Measurements from ENCODE around the gene TBC1D14. TPM values are rescaled to one million over a fixed set of nuclear protein-coding genes. Genes with fewer than 3 reads are reported as not detected.

The TBC1D14 gene
- polyA plus RNA-seq, 3 donors = 36.3 to 44.7 (median 39.3) TPM

GRCh38 chr4:7048642-7049041 is 139.0 kb downstream of the TBC1D14 start:
- no peaks in the 10 kb centered on the region for H3K9me3 Mint-ChIP-seq
- peaks cover 63% of the 10 kb centered on the region for H3K4me1 Mint-ChIP-seq
- H3K27ac ChIP-seq (ENCODE audit: low read depth in 1 of 2, low read length in 2 of 2) = no peak overlapping the region
- no peaks in the 10 kb centered on the region for H3K9me3 ChIP-seq (replicated peaks in 1 of 2; ENCODE audit: control insufficient read depth in 1 of 2, insufficient read depth in 1 of 2, low read length in 2 of 2)
- intact Hi-C loops (cut with micrococcal nuclease) = loop anchor here in 1 of 2 donors (10.0 kb wide), 2 partner anchors 134 to 334 kb away; partner anchors contain the start of gene BLOC1S4
- H3K79me2 ChIP-seq (ENCODE audit: insufficient read depth, low read length) = peaks cover 91% of the 10 kb centered on the region
- TF ChIP-seq, protein P1, sequence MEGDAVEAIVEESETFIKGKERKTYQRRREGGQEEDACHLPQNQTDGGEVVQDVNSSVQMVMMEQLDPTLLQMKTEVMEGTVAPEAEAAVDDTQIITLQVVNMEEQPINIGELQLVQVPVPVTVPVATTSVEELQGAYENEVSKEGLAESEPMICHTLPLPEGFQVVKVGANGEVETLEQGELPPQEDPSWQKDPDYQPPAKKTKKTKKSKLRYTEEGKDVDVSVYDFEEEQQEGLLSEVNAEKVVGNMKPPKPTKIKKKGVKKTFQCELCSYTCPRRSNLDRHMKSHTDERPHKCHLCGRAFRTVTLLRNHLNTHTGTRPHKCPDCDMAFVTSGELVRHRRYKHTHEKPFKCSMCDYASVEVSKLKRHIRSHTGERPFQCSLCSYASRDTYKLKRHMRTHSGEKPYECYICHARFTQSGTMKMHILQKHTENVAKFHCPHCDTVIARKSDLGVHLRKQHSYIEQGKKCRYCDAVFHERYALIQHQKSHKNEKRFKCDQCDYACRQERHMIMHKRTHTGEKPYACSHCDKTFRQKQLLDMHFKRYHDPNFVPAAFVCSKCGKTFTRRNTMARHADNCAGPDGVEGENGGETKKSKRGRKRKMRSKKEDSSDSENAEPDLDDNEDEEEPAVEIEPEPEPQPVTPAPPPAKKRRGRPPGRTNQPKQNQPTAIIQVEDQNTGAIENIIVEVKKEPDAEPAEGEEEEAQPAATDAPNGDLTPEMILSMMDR (IDR thresholded peaks at IDR 0.05) = no peak
- no peak overlapping the region for H3K4me2 ChIP-seq (replicated peaks; ENCODE audit: extremely low read depth, low read length, poor library complexity, severe bottlenecking)
- no peak overlapping the region for H2AFZ ChIP-seq (ENCODE audit: insufficient read depth, low read depth, low read length, poor library complexity, severe bottlenecking)
- 99% methylated on average over 11 of the region's 12 CpGs for WGBS (ENCODE audit: insufficient coverage)
- H3K4me3 Mint-ChIP-seq = no peak overlapping the region
- peaks cover 2 to 10% (median 4%) of the 10 kb centered on the region in 3 donors for H3K27me3 Mint-ChIP-seq (ENCODE audit: low read depth in 3 of 3)
- no peak overlapping the region for H3K27ac Mint-ChIP-seq
- H3K36me3 ChIP-seq (replicated peaks in 1 of 2; ENCODE audit: control insufficient read depth in 1 of 2, insufficient read depth in 2 of 2, low read length in 2 of 2) = peaks cover 11 to 47% of the 10 kb centered on the region in 2 donors
- H3K27me3 ChIP-seq (ENCODE audit: control insufficient read depth in 2 of 2, insufficient read depth in 2 of 2, low read length in 2 of 2) = no peaks in the 10 kb centered on the region
- H3K36me3 Mint-ChIP-seq = peaks cover 42 to 76% of the 10 kb centered on the region in 2 donors
- peaks cover 37 to 46% of the 10 kb centered on the region in 2 donors for H3K4me1 ChIP-seq (ENCODE audit: control insufficient read depth in 1 of 2, insufficient read depth in 2 of 2, low read length in 2 of 2)
- H4K20me1 ChIP-seq (ENCODE audit: insufficient read depth, low read length) = peaks cover 97% of the 10 kb centered on the region
- no peak overlapping the region for H3K4me3 ChIP-seq (replicated peaks in 1 of 3; ENCODE audit: low read depth in 2 of 3, low read length in 3 of 3)
- no peak overlapping the region for H3K9ac ChIP-seq (ENCODE audit: insufficient read depth, low read length, poor library complexity, severe bottlenecking)
- no peak for DNase-seq

GRCh38 chr4:7049295-7049694 is 139.7 kb downstream of the TBC1D14 start:
- Histone ChIP-seq H3K9me3 (replicated peaks in 1 of 2; ENCODE audit: control insufficient read depth in 1 of 2, insufficient read depth in 1 of 2, low read length in 2 of 2) (no peaks in the 10 kb centered on the region), H4K20me1 (ENCODE audit: insufficient read depth, low read length) (peaks cover 99% of the 10 kb centered on the region), H3K4me2 (replicated peaks; ENCODE audit: extremely low read depth, low read length, poor library complexity, severe bottlenecking) (no peak overlapping the region), H3K27me3 (ENCODE audit: control insufficient read depth in 2 of 2, insufficient read depth in 2 of 2, low read length in 2 of 2) (no peaks in the 10 kb centered on the region), H3K79me2 (ENCODE audit: insufficient read depth, low read length) (peaks cover 91% of the 10 kb centered on the region), H3K36me3 (replicated peaks in 1 of 2; ENCODE audit: control insufficient read depth in 1 of 2, insufficient read depth in 2 of 2, low read length in 2 of 2) (peaks cover 14 to 52% of the 10 kb centered on the region in 2 donors), H3K4me3 (replicated peaks in 1 of 3; ENCODE audit: low read depth in 2 of 3, low read length in 3 of 3) (no peak overlapping the region), H3K9ac (ENCODE audit: insufficient read depth, low read length, poor library complexity, severe bottlenecking) (no peak overlapping the region), H3K27ac (ENCODE audit: low read depth in 1 of 2, low read length in 2 of 2) (no peak overlapping the region), H3K4me1 (ENCODE audit: control insufficient read depth in 1 of 2, insufficient read depth in 2 of 2, low read length in 2 of 2) (peaks cover 39 to 46% of the 10 kb centered on the region in 2 donors), H2AFZ (ENCODE audit: insufficient read depth, low read depth, low read length, poor library complexity, severe bottlenecking) (no peak overlapping the region)
- no peak for DNase-seq
- H3K36me3 Mint-ChIP-seq = peaks cover 48 to 82% of the 10 kb centered on the region in 2 donors
- TF ChIP-seq, protein P1 (IDR thresholded peaks at IDR 0.05) = no peak
- H3K27me3 Mint-ChIP-seq (ENCODE audit: low read depth in 3 of 3) = peaks cover 5 to 10% (median 6%) of the 10 kb centered on the region in 3 donors
- H3K4me3 Mint-ChIP-seq = no peak overlapping the region
- intact Hi-C loops (cut with micrococcal nuclease) = loop anchor here in 1 of 2 donors (10.0 kb wide), 2 partner anchors 134 to 334 kb away; partner anchors contain the start of gene BLOC1S4
- peaks cover 0 to 1% (median 0%) of the 10 kb centered on the region in 7 donors for H3K9me3 Mint-ChIP-seq
- H3K27ac Mint-ChIP-seq = peak overlapping the region in 1 of 7 donors; percentile 8
- H3K4me1 Mint-ChIP-seq = peaks cover 66% of the 10 kb centered on the region
- WGBS (ENCODE audit: insufficient coverage) = 100% methylated on average over 4 of the region's 4 CpGs

Measured in CD14-positive monocyte (primary cell).